ENCODE data around the gene LARP4B. TPM values are rescaled to one million over a fixed set of nuclear protein-coding genes. Genes with fewer than 3 reads are reported as not detected.
A peak's percentile ranks its signal among the peaks of the same experiment; 100 is the strongest.

LARP4B gene
- total and polyA plus RNA-seq, 2 of the 13 experiments (the other 11 are each of a cell fraction or from before 2014, with no cell fraction given) = 19.5 to 30.2 TPM

DNA sequence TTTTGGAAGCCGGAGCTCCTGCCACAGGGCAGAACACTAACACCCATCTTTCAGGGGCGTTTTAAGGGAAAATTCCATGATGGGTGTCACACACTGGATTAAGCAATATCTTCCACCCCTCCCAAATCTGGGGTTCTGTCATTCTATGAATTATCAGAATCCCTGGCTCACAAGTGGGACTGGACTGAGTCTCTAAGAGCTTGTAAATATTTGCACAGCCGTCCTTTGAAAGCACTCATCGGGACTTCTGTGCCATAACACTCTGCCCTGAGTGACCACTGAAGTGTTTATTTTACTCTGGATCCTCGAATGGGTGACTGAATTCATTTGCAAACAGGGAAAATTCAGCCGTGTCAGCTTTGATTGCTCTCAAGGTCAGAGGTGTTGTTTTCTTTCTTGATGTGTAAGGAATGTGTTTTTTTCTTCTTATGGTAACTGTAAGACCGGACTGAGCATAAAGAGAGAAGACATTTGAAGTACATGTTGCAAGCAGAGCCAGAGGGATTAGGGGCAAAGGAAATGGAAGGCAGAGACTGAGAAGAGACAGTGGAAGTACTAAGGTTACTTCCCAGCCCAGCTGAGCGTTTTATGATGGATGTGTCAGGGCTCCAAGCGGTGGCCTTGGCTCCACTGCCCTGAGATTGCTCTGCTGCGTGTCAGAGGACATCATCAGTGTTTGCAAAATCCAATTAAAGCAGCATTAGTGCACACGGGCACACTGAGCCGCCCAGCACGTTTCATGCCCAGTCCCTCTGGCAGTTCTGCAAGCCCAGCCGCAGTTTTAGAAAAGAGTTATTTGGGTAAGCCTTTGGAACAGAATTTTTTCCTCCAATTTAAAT lies 39.0 kb upstream of the LARP4B start (continued):
- TF ChIP-seq, protein P1, sequence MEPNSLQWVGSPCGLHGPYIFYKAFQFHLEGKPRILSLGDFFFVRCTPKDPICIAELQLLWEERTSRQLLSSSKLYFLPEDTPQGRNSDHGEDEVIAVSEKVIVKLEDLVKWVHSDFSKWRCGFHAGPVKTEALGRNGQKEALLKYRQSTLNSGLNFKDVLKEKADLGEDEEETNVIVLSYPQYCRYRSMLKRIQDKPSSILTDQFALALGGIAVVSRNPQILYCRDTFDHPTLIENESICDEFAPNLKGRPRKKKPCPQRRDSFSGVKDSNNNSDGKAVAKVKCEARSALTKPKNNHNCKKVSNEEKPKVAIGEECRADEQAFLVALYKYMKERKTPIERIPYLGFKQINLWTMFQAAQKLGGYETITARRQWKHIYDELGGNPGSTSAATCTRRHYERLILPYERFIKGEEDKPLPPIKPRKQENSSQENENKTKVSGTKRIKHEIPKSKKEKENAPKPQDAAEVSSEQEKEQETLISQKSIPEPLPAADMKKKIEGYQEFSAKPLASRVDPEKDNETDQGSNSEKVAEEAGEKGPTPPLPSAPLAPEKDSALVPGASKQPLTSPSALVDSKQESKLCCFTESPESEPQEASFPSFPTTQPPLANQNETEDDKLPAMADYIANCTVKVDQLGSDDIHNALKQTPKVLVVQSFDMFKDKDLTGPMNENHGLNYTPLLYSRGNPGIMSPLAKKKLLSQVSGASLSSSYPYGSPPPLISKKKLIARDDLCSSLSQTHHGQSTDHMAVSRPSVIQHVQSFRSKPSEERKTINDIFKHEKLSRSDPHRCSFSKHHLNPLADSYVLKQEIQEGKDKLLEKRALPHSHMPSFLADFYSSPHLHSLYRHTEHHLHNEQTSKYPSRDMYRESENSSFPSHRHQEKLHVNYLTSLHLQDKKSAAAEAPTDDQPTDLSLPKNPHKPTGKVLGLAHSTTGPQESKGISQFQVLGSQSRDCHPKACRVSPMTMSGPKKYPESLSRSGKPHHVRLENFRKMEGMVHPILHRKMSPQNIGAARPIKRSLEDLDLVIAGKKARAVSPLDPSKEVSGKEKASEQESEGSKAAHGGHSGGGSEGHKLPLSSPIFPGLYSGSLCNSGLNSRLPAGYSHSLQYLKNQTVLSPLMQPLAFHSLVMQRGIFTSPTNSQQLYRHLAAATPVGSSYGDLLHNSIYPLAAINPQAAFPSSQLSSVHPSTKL (CRISPR knock-in tag; IDR thresholded peaks at IDR 0.05) = peak; percentile 87
- TF ChIP-seq ZNF776 (CRISPR knock-in tag; IDR thresholded peaks at IDR 0.05) (no peak), TBL1XR1 (IDR thresholded peaks at IDR 0.05; ENCODE audit: borderline replicate concordance, low read length, partially characterized antibody) (no peak), PHF21A (CRISPR knock-in tag; IDR thresholded peaks at IDR 0.05) (peak; percentile 86), GABPA (IDR thresholded peaks at IDR 0.05; ENCODE audit: low read depth, low read length) (no peak), GABPA (CRISPR knock-in tag; IDR thresholded peaks at IDR 0.05; ENCODE audit: low read depth) (peak; percentile 33; the same call in 1 of the 2 replicates), ZNF317 (CRISPR knock-in tag; IDR thresholded peaks at IDR 0.05) (0 out of 2 replicates have a peak, but pooled peaks have one; percentile 62), ZNF761 (CRISPR knock-in tag; conservative IDR thresholded peaks at IDR 0.05) (no peak), HMG20A (CRISPR knock-in tag; IDR thresholded peaks at IDR 0.05; ENCODE audit: borderline replicate concordance) (peak; percentile 87), MAFG (CRISPR knock-in tag; IDR thresholded peaks at IDR 0.05) (no peak), REXO4 (CRISPR knock-in tag; IDR thresholded peaks at IDR 0.05; ENCODE audit: borderline replicate concordance) (no peak), CBFB (CRISPR knock-in tag; IDR thresholded peaks at IDR 0.05) (no peak), ZNF614 (CRISPR knock-in tag; IDR thresholded peaks at IDR 0.05; ENCODE audit: borderline replicate concordance) (0 out of 2 replicates have a peak, but pooled peaks have one; percentile 44), KMT2B (CRISPR knock-in tag; IDR thresholded peaks at IDR 0.05) (no peak), SOX5 (CRISPR knock-in tag; IDR thresholded peaks at IDR 0.05; ENCODE audit: borderline replicate concordance) (peak; percentile 72; the same call in 1 of the 2 replicates), ATF7-NPFF (CRISPR knock-in tag; IDR thresholded peaks at IDR 0.05; ENCODE audit: low read depth) (no peak), PITX1 (CRISPR knock-in tag; IDR thresholded peaks at IDR 0.05) (peak; percentile 54; the same call in 1 of the 2 replicates), ZSCAN20 (CRISPR knock-in tag; IDR thresholded peaks at IDR 0.05; ENCODE audit: borderline replicate concordance) (no peak), NBN (conservative IDR thresholded peaks at IDR 0.05) (no peak), ONECUT2 (CRISPR knock-in tag; IDR thresholded peaks at IDR 0.05) (no peak), SOX6 (IDR thresholded peaks at IDR 0.05) (no peak), SOX6 (CRISPR knock-in tag; IDR thresholded peaks at IDR 0.05) (peak; percentile 74; the same call in 1 of the 2 replicates), FOXM1 (CRISPR knock-in tag; IDR thresholded peaks at IDR 0.05) (no peak)
- TF ChIP-seq, protein P2, sequence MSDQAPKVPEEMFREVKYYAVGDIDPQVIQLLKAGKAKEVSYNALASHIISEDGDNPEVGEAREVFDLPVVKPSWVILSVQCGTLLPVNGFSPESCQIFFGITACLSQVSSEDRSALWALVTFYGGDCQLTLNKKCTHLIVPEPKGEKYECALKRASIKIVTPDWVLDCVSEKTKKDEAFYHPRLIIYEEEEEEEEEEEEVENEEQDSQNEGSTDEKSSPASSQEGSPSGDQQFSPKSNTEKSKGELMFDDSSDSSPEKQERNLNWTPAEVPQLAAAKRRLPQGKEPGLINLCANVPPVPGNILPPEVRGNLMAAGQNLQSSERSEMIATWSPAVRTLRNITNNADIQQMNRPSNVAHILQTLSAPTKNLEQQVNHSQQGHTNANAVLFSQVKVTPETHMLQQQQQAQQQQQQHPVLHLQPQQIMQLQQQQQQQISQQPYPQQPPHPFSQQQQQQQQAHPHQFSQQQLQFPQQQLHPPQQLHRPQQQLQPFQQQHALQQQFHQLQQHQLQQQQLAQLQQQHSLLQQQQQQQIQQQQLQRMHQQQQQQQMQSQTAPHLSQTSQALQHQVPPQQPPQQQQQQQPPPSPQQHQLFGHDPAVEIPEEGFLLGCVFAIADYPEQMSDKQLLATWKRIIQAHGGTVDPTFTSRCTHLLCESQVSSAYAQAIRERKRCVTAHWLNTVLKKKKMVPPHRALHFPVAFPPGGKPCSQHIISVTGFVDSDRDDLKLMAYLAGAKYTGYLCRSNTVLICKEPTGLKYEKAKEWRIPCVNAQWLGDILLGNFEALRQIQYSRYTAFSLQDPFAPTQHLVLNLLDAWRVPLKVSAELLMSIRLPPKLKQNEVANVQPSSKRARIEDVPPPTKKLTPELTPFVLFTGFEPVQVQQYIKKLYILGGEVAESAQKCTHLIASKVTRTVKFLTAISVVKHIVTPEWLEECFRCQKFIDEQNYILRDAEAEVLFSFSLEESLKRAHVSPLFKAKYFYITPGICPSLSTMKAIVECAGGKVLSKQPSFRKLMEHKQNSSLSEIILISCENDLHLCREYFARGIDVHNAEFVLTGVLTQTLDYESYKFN (CRISPR knock-in tag; conservative IDR thresholded peaks at IDR 0.05) = peak; percentile 85
